IPS DF 6.9 (cell line): ENCODE data around the gene SFMBT1.

ENCODE experiments used
- DNase-seq: peaks from one replicate; pipeline ENCODE4 v3.0.0-alpha.2; 2013; ENCODE audit warnings: low read depth, low spot score
- H3K27ac ChIP-seq: one replicate; pipeline ENCODE4 v1.5.1; 2013; ENCODE audit warnings: low read length, control low read depth
- H3K27me3 ChIP-seq: 2 replicates; pipeline ENCODE4 v1.6.1; 2013; ENCODE audit warnings: mild to moderate bottlenecking, low read length; ENCODE audit not compliant: control insufficient read depth, insufficient read depth
- H3K36me3 ChIP-seq: 2 replicates; pipeline ENCODE4 v1.6.1; 2013; ENCODE audit warnings: low read length; ENCODE audit not compliant: control insufficient read depth, insufficient read depth
- H3K4me1 ChIP-seq: 2 replicates; pipeline ENCODE4 v1.6.1; 2013; ENCODE audit warnings: low read length; ENCODE audit not compliant: control insufficient read depth, insufficient read depth
- H3K4me3 ChIP-seq: 2 replicates; pipeline ENCODE4 v1.5.1; 2013; ENCODE audit warnings: mild to moderate bottlenecking, low read length
- H3K9me3 ChIP-seq: 2 replicates; pipeline ENCODE4 v1.6.1; 2013; ENCODE audit warnings: low read length, inconsistent platforms; ENCODE audit not compliant: control insufficient read depth, insufficient read depth
- WGBS: extraction: QIAGEN DNeasy Blood & Tissue Kit; methylation state at CpG from one replicate; pipeline ENCODE4 v1.1.7; 2013; ENCODE audit warnings: mixed read lengths, missing lambda C conversion rate; ENCODE audit not compliant: insufficient read length, insufficient coverage; 5-methylcytosine and 5-hydroxymethylcytosine counted together

The SFMBT1 gene

DNA sequence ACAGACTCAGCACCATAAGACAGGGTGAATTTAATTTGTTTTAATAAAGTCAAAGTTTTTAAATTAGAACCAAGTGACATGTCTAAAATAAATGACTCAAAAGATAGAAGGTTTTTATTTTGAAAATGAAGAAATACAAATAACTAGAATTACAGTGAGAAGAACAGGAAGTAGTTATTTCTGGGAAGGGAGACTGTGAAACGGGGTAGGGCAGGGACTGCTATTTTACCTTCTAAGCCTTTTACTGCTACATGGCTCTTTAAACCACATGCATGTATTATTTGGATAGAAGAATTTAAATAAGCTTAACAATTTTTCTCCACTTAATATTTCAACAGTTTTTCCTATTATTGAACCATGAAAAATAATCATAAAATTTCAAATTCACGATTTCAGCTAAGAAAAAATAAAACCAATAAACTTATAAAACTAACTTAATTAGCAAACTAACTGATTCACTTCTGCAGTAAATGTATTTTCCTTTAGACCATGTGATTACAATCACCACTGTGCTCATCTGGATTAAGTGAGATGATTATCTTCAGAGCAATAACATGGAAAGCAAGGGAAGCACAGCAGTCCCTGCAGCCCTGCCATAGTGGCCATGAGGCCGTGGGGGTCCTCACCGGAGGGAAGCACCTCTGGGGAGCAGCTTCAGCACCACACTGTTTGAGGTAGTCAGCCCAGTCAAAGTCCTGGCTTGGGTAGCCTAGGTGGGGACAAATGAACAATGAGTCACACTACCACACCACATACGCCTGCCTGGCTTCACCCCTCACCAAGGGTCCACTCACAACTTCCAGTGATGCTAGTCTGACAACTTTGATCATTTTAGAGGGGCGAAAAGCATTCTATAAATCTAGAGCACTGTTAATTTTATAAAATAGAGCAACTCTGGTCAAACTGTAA lies 120.2 kb downstream of the SFMBT1 start:
- Histone ChIP-seq H3K36me3 (no peaks in the 10 kb centered on the region), H3K4me3 (no peak overlapping the region), H3K9me3 (no peaks in the 10 kb centered on the region), H3K4me1 (no peaks in the 10 kb centered on the region), H3K27me3 (no peaks in the 10 kb centered on the region), H3K27ac (no peak overlapping the region)
- 100% methylated on average over 1 of the region's 6 CpGs for WGBS
- DNase-seq: no peak

DNA sequence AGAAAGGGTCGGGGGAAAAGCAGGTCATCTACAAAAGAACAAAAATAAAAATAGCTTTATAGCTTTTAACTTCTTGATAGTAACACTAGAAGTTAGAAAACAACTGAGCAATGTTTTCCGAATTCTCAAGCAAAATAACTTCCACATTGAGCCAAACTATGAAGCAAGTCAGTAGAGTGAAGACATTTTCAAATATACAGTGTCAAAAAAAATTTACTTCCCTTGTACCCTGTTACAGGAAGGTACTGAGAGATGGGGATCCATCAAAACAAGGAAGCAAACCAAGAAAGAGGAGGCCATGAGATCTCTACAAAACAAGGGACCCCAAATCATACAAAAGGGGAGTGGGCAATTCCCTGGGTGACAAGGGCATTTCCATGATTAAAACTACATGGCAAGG lies 121.9 kb downstream of the SFMBT1 start:
- Histone ChIP-seq H3K27me3 (no peaks in the 10 kb centered on the region), H3K9me3 (no peaks in the 10 kb centered on the region), H3K36me3 (0 out of 2 replicates have a peak, but pooled peaks cover 2% of the 10 kb centered on the region), H3K4me3 (no peak overlapping the region), H3K4me1 (no peaks in the 10 kb centered on the region), H3K27ac (no peak overlapping the region)
- no peak for DNase-seq
- WGBS: no CpG with 5 or more reads among the region's 2 CpGs

- DNase-seq: no peak
These were observed 125.0 kb downstream of the SFMBT1 start for GRCh38 chr3:52920841-52921240.

GRCh38 chr3:52917044-52917443 lies 128.8 kb downstream of the SFMBT1 start:
- no peaks in the 10 kb centered on the region for H3K9me3 ChIP-seq
- no peak overlapping the region for H3K4me3 ChIP-seq
- no peaks in the 10 kb centered on the region for H3K4me1 ChIP-seq
- H3K27me3 ChIP-seq: no peaks in the 10 kb centered on the region
- no peak overlapping the region for H3K27ac ChIP-seq
- no peak for DNase-seq
- H3K36me3 ChIP-seq: 0 out of 2 replicates have a peak, but pooled peaks cover 2% of the 10 kb centered on the region
- WGBS: no CpG with 5 or more reads among the region's 3 CpGs

More at GRCh38 chr3:52920841-52921240, 125.0 kb downstream of the SFMBT1 start:
- Histone ChIP-seq H3K27me3 (no peaks in the 10 kb centered on the region), H3K4me3 (no peak overlapping the region), H3K27ac (no peak overlapping the region), H3K9me3 (no peaks in the 10 kb centered on the region), H3K4me1 (no peaks in the 10 kb centered on the region), H3K36me3 (0 out of 2 replicates have a peak, but pooled peaks cover 2% of the 10 kb centered on the region)
- no CpG with 5 or more reads among the region's 2 CpGs for WGBS

DNA sequence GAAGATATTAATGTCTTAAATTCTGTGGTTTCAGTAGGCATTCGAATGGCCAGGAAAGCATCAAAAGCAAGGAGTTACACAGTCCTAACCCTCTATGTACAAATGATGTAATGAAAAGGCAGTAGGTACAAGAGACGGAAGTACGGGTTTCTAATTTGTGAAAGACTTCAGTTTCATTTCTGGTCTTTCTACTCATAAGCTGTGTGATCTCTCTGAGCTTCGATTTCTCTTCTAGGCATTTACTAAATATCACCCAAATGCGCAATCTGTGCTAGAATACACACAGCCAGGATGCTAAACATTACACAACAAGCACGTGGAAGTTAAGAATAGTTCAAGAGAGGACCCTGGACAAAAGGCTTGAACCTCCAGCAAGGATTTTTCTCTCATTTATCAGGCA lies 130.6 kb downstream of the SFMBT1 start:
- no peaks in the 10 kb centered on the region for H3K4me1 ChIP-seq
- DNase-seq: no peak
- H3K27ac ChIP-seq: no peak overlapping the region
- no peak overlapping the region for H3K4me3 ChIP-seq
- H3K27me3 ChIP-seq: no peaks in the 10 kb centered on the region
- no peaks in the 10 kb centered on the region for H3K9me3 ChIP-seq
- H3K36me3 ChIP-seq: 0 out of 2 replicates have a peak, but pooled peaks cover 2% of the 10 kb centered on the region
- no CpG with 5 or more reads among the region's 6 CpGs for WGBS

- H3K36me3 ChIP-seq: no peaks in the 10 kb centered on the region
- H3K4me1 ChIP-seq: no peaks in the 10 kb centered on the region
- no peaks in the 10 kb centered on the region for H3K27me3 ChIP-seq
- no peak overlapping the region for H3K4me3 ChIP-seq
- WGBS: no CpG with 5 or more reads among the region's 9 CpGs
- DNase-seq: no peak
- no peak overlapping the region for H3K27ac ChIP-seq
- no peaks in the 10 kb centered on the region for H3K9me3 ChIP-seq
These were observed 132.8 kb downstream of the SFMBT1 start for GRCh38 chr3:52912885-52913731.

DNA sequence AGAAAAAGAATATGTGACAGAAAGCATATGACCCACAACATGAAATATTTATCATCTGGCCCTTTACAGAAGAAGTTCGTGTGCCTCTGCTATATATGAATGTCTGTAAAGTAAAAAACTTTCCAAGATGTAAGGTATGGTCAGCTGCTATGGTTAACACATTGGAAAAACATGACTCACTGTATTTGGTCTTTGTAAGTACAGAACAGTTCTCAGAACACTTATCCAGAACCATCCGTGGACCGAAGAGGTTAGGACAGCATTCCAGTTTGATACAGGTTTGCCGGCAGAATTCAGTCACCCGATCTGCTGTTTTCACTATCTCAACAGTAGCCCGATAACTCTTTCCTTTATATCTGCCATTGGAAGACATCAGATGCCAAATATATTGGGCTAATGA lies 135.1 kb downstream of the SFMBT1 start:
- Histone ChIP-seq H3K4me1 (no peaks in the 10 kb centered on the region), H3K27me3 (no peaks in the 10 kb centered on the region), H3K9me3 (no peaks in the 10 kb centered on the region), H3K36me3 (no peaks in the 10 kb centered on the region), H3K4me3 (no peak overlapping the region), H3K27ac (no peak overlapping the region)
- DNase-seq: no peak
- no CpG with 5 or more reads among the region's 6 CpGs for WGBS

DNA sequence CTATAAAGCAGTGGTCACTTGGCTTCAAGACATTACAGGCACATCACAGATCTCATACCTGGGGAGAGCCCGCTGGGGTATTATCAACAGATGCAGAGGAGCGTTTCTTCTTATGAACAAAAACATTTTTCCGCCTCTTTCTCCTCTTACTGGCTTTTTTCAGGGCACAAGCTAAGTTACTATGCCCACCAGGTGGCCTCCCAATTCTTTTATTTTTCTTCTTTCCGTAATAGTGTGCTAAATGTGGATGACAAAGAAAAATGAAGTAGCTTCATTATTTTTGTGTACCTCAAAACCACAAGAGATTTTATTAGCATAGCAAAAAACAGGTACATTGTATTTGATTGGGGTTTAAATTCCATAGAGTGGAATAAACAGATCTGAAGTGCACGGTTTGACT lies 138.4 kb downstream of the SFMBT1 start:
- Histone ChIP-seq H3K27ac (no peak overlapping the region), H3K27me3 (no peaks in the 10 kb centered on the region), H3K4me3 (no peak overlapping the region), H3K36me3 (no peaks in the 10 kb centered on the region), H3K4me1 (no peaks in the 10 kb centered on the region), H3K9me3 (no peaks in the 10 kb centered on the region)
- WGBS: no CpG with 5 or more reads among the region's 5 CpGs
- no peak for DNase-seq

DNA sequence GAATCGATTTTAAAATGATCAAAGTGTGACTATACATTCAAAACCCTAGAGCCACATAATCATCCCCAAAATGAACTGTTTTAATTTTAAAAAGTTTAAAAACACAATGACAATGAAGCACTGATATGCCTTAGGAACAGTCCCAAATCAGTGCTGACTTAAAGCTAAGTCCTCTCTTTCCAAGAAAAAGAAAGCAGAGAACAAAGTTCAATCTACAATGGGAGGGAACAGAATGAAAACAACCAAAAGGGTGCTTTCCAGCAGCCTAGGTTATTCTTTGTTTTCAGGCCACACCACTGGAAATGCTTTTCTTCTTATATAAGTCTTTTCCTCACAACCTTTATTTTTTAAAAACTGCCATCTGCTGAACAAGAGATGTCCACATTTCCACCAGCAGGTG lies 141.3 kb downstream of the SFMBT1 start:
- no peaks in the 10 kb centered on the region for H3K9me3 ChIP-seq

GRCh38 chr3:52904000-52904399 lies 141.9 kb downstream of the SFMBT1 start:
- H3K9me3 ChIP-seq: no peaks in the 10 kb centered on the region
- DNase-seq: no peak
- H3K4me3 ChIP-seq: no peak overlapping the region
- no peak overlapping the region for H3K27ac ChIP-seq
- H3K27me3 ChIP-seq: no peaks in the 10 kb centered on the region
- no peaks in the 10 kb centered on the region for H3K36me3 ChIP-seq
- H3K4me1 ChIP-seq: no peaks in the 10 kb centered on the region
- no CpG with 5 or more reads among the region's 3 CpGs for WGBS

More for the DNA sequence above, 141.3 kb downstream of the SFMBT1 start:
- WGBS: no CpG with 5 or more reads among the region's 1 CpG
- DNase-seq: no peak
- no peaks in the 10 kb centered on the region for H3K4me1 ChIP-seq
- H3K4me3 ChIP-seq: no peak overlapping the region
- H3K27me3 ChIP-seq: no peaks in the 10 kb centered on the region
- H3K36me3 ChIP-seq: no peaks in the 10 kb centered on the region
- H3K27ac ChIP-seq: no peak overlapping the region
